MM.1S (cell line): ENCODE data around the gene HOXC13.

Experiments used
- DNase-seq: peaks from one replicate; pipeline ENCODE4 v3.0.0-alpha.2; 2015
- H2AFZ ChIP-seq: fragments of 300-600 bp; sonication (generic); 2 replicates; pipeline ENCODE4 v1.6.0; 2016; ENCODE audit warnings: antibody characterized with exemption, low read length
- H3F3A ChIP-seq: fragments of 300-600 bp; sonication (generic); 2 replicates; pipeline ENCODE4 v1.6.1; 2016; ENCODE audit warnings: mild to moderate bottlenecking, antibody characterized with exemption, low read length, moderate library complexity, mixed read lengths; ENCODE audit not compliant: insufficient read depth
- H3K27ac ChIP-seq: fragments of 300-600 bp; sonication (generic); 2 replicates; pipeline ENCODE4 v1.5.1; 2016; ENCODE audit warnings: mild to moderate bottlenecking, low read length
- H3K27me3 ChIP-seq: fragments of 300-600 bp; sonication (generic); replicated peaks from 2 replicates; pipeline ENCODE4 v1.6.0; 2016; ENCODE audit warnings: low read length; ENCODE audit not compliant: insufficient read depth
- H3K36me3 ChIP-seq: fragments of 300-600 bp; sonication (generic); replicated peaks from 2 replicates; pipeline ENCODE4 v1.6.1; 2016; ENCODE audit warnings: mild to moderate bottlenecking, low read length, mixed read lengths; ENCODE audit not compliant: insufficient read depth
- H3K4me1 ChIP-seq: fragments of 300-600 bp; sonication (generic); 2 replicates; pipeline ENCODE4 v1.6.1; 2016; ENCODE audit warnings: low read length, mixed read lengths
- H3K4me2 ChIP-seq: fragments of 300-600 bp; sonication (generic); 2 replicates; pipeline ENCODE4 v1.6.0; 2016; ENCODE audit warnings: low read depth, low read length
- H3K4me3 ChIP-seq: fragments of 300-600 bp; sonication (generic); 2 replicates; pipeline ENCODE4 v1.5.1; 2016; ENCODE audit warnings: low read length, mixed read lengths
- H3K79me2 ChIP-seq: fragments of 300-600 bp; sonication (generic); 2 replicates; pipeline ENCODE4 v1.6.1; 2016; ENCODE audit warnings: mixed run types, low read length, mixed read lengths
- H3K9ac ChIP-seq: fragments of 300-600 bp; sonication (generic); 2 replicates; pipeline ENCODE4 v1.6.1; 2016; ENCODE audit warnings: low read length, mixed read lengths
- H3K9me2 ChIP-seq: fragments of 300-600 bp; sonication (generic); replicated peaks from 2 replicates; pipeline ENCODE4 v1.6.1; 2016; ENCODE audit warnings: mild to moderate bottlenecking, low read length, mixed read lengths; ENCODE audit not compliant: insufficient read depth
- H3K9me3 ChIP-seq: fragments of 300-600 bp; sonication (generic); replicated peaks from 2 replicates; pipeline ENCODE4 v1.6.1; 2016; ENCODE audit warnings: mild to moderate bottlenecking, low read length, mixed read lengths; ENCODE audit not compliant: insufficient read depth
- H4K20me1 ChIP-seq: fragments of 300-600 bp; sonication (generic); 2 replicates; pipeline ENCODE4 v1.6.1; 2016; ENCODE audit warnings: mild to moderate bottlenecking, low read length, moderate library complexity, mixed read lengths; ENCODE audit not compliant: insufficient read depth
- EZH2 ChIP-seq: fragments of 300-600 bp; sonication (generic); optimal IDR thresholded peaks from 2 replicates; pipeline ENCODE3; 2017; ENCODE audit warnings: low read depth, mild to moderate bottlenecking, antibody characterized with exemption, low read length, mixed read lengths
- EZH2phosphoT487 ChIP-seq: fragments of 300-600 bp; sonication (generic); IDR thresholded peaks from 2 replicates; pipeline ENCODE4 v1.6.1; 2018; ENCODE audit warnings: antibody characterized with exemption, low read length
- TF ChIP-seq, protein P1 (sequence below): fragments of 300-600 bp; sonication (generic); IDR thresholded peaks from 2 replicates; pipeline ENCODE4 v1.5.1; 2016; ENCODE audit warnings: antibody characterized with exemption, low read length, mixed read lengths

The HOXC13 gene

DNA sequence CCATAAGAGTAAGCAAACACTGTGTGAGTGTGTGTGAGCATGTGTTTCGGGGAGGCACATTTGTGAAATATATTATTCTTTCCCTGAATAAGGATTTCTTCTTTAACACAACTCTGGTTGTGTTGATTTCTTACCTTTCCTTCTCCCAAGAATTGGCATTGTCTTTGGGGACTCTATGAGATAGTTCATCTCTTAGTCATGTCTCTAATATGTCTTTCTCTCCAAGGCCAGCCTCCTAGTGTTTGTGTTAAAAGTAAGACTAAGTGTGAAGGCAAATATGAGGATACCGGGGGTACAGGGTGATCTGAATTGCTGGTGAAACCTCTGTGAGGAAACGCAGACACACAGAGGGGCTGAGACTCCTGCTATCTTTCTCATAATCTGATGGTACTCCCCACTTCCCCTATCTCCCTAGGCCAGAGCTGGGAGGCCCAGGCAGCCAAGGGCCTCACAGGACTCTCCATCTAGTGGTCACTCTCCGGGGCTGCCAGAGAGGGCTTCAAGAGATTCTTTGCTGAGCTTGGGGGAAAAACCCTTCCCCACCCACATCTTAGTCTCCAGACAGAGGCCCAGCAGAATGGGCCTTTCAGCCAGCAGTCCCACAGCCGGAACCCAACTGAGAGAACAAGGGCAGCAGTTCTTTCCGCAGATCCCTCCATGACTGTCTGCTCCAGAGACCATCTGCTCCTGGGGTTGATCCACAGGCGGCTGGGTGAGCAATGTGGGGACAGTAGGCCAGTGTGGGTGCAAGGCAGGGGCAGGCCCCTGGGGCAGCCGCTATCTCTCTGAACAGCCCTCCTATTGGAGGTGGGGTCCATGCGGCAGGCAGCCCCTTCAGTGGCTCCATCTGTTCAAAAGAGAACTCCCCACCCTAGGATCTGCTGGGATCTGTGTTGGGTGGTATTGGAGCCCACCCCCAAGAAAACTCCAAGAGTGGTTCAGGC lies 10.3 kb downstream of the HOXC13 start:
- Histone ChIP-seq H3K27me3 (peaks cover 100% of the 10 kb centered on the region), H3K4me2 (no peak overlapping the region), H4K20me1 (no peaks in the 10 kb centered on the region), H3K9ac (no peak overlapping the region), H3K79me2 (no peaks in the 10 kb centered on the region), H3K4me1 (no peaks in the 10 kb centered on the region), H3K9me3 (no peaks in the 10 kb centered on the region), H3K36me3 (no peaks in the 10 kb centered on the region), H3K27ac (no peak overlapping the region), H3K9me2 (no peaks in the 10 kb centered on the region), H3K4me3 (no peak overlapping the region), H3F3A (no peaks in the 10 kb centered on the region), H2AFZ (no peak overlapping the region)
- no peak for DNase-seq
- TF ChIP-seq EZH2 (no peak), EZH2phosphoT487 (no peak)
- TF ChIP-seq, protein P1, sequence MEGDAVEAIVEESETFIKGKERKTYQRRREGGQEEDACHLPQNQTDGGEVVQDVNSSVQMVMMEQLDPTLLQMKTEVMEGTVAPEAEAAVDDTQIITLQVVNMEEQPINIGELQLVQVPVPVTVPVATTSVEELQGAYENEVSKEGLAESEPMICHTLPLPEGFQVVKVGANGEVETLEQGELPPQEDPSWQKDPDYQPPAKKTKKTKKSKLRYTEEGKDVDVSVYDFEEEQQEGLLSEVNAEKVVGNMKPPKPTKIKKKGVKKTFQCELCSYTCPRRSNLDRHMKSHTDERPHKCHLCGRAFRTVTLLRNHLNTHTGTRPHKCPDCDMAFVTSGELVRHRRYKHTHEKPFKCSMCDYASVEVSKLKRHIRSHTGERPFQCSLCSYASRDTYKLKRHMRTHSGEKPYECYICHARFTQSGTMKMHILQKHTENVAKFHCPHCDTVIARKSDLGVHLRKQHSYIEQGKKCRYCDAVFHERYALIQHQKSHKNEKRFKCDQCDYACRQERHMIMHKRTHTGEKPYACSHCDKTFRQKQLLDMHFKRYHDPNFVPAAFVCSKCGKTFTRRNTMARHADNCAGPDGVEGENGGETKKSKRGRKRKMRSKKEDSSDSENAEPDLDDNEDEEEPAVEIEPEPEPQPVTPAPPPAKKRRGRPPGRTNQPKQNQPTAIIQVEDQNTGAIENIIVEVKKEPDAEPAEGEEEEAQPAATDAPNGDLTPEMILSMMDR: no peak

DNA sequence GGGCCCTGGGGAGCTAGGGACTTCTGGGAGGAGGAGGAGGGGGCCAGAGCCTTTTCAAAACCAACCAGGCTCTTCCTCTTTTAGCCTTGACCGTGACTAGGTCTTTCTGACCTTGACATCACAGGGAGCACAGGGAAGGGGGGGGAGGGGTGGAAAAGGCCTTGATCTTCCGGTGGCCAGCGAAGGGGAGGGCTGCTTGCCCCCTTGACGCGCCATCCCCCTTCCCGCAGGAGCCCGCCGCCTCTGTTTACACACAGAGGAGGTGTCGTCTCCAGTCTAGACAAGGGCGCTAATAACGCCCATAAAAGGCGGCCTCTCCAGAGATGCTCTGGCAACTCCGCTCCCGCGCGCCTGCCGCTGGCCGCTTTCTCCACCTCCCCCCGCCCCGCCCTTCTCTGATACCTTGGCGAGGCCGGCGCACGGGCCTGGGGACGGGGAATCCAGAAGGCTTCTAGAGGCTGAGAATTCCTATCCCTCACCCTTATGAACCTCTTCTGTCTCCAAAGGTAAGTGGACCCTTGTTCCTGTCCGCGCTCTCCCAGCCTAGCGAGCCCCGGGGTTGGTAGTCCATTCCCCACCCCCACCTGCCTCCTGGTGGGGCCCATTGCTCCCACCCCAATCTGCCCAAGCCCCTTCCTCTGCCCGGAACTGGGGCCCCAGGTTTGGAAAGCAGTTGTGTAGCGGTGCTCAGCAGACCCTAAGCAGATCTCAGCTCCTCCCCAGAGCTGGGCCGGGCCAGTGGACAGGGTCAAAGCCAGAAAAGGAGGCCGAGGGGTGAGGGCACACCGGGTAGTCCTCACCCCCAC lies 11.2 kb downstream of the HOXC13 start:
- no peaks in the 10 kb centered on the region for H3K36me3 ChIP-seq
- TF ChIP-seq EZH2 (no peak), EZH2phosphoT487 (no peak)
- TF ChIP-seq, protein P1: no peak

DNA sequence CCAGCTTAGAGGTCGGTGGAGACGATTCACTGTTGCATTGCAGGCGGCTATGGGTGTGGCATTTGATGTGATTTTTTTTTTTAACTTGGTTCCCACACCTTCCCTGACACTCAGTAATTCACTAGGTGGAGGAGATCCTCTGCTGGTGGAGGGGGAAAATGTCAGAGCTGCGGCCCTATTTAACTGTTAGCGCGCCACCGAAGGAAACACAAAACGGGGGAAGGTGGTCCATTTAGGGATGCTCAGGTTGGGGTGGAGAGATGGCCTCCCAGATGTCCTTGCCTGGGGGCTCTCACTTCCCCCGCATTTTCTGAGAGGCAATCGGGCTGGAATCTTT lies 11.8 kb downstream of the HOXC13 start:
- Histone ChIP-seq H3K4me2 (no peak overlapping the region), H4K20me1 (no peaks in the 10 kb centered on the region), H3K9me3 (no peaks in the 10 kb centered on the region), H3K79me2 (no peaks in the 10 kb centered on the region), H3K27ac (no peak overlapping the region), H3F3A (no peaks in the 10 kb centered on the region), H3K27me3 (peaks cover 99% of the 10 kb centered on the region), H2AFZ (no peak overlapping the region), H3K36me3 (no peaks in the 10 kb centered on the region), H3K4me1 (no peaks in the 10 kb centered on the region), H3K9me2 (no peaks in the 10 kb centered on the region), H3K4me3 (no peak overlapping the region), H3K9ac (no peak overlapping the region)
- no peak for DNase-seq
- TF ChIP-seq EZH2 (no peak), EZH2phosphoT487 (no peak; the same call in 1 of the 2 replicates)
- TF ChIP-seq, protein P1: no peak

More for the DNA sequence above, 11.2 kb downstream of the HOXC13 start:
- H3F3A ChIP-seq: no peaks in the 10 kb centered on the region
- no peak overlapping the region for H3K9ac ChIP-seq
- no peaks in the 10 kb centered on the region for H3K79me2 ChIP-seq
- H2AFZ ChIP-seq: no peak overlapping the region
- no peak for DNase-seq
- no peaks in the 10 kb centered on the region for H3K4me1 ChIP-seq
- H3K27ac ChIP-seq: no peak overlapping the region
- H3K4me3 ChIP-seq: no peak overlapping the region
- peaks cover 100% of the 10 kb centered on the region for H3K27me3 ChIP-seq
- H3K9me3 ChIP-seq: no peaks in the 10 kb centered on the region
- H4K20me1 ChIP-seq: no peaks in the 10 kb centered on the region
- H3K4me2 ChIP-seq: no peak overlapping the region
- H3K9me2 ChIP-seq: no peaks in the 10 kb centered on the region
